GM18498 (cell line): ENCODE results near the gene SDCCAG8.
A peak's percentile ranks its signal among the peaks of the same experiment; 100 is the strongest.

ENCODE experiments used
- ATAC-seq: cut with Tn5 transposase; IDR thresholded peaks from one replicate; pipeline ENCODE4 v1.9.1; 2021; ENCODE audit warnings: mild to moderate bottlenecking, moderate library complexity; ENCODE audit not compliant: unreplicated experiment

The SDCCAG8 gene

DNA sequence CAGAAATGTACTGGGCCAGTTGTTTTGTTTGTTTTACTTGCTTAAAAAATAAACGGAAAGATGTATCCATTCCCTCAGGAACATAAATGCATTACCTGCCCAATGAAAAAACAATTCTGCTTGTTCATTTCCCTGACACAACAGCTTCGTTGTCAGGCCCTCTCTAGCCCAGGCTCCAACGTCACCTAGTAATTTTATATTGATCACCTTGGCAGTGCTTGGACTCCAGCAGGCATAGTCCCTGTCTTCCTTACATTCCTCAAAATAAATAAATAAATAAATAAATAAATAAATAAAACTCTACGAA lies 2.0 kb upstream of the SDCCAG8 start:
- ATAC-seq: no peak

DNA sequence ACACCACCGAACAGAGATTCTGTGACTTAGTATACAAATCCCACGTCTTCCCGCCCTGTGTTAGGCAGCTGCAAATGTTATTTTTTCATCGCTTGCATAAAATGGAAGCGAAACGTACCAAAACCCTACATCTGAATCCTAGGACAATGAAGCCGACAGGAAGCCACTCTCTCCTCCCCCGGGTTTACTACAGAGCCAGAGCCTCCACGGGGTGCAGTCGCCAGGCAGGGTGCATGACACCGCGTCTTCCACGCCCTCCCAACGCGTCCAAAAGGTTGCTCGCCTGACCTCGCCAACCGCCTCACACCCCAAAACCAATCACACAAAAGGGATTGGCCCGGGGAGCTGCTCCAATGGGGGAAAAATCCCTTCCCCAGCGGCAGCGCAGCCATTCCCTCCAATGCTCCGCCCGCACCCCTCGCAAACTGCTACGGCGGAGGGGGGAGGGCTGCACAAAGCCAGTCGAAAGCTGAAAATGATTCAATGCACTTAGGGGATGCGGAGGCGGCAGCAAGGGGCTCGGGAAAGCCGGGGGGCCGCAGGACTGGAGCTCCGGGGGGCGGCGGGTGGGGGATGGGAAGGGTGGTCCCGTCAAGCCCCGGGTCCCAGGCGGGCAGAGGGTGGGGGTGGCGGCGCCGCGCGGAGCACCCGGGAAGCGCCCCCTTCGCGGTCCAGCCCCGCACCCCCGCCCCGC lies 1.5 kb upstream of the SDCCAG8 start:
- ATAC-seq: peak; percentile 23

DNA sequence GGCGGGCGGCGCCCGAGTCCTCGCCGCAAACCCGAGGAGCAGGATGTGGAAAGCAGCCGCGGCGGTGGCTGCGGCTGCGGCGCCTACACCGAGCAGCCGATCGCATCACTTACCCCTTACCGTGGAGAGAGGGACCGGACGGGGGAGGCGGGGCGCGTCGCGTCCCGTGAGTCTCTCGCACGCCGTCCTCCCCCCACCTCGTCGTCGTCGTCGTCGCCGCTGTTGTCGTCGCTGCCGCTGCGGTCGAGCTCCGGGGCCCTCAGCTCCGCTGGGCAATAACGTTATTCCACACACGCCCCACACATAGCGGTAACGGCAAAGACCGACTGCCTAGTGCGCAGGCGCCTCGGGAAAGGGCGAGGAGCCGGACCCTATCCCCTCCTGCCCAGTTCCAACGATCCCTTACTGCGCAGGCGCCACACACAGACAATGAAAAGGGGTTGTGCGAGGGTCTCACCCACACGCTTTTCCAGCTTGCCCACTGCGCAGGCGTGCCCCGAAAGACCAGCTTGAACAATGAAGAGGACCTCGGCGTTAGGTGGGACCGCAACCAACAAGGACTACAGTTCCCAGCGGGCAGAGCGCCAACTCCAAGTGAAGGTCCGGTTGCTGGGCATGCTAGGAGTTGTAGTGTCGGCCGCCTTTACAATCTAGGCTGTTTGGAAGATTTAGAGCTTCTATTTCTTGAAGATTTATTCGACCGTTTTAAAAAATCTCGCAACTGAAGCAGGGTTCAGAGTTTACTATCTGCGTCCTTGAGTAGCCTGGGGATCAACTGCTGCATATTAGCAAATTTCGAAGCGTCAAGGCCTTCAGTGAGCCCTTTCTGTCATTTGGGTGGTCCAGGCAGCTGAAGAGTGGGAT lies 682 bp upstream of the SDCCAG8 start, which contains the start of gene CEP170:
Gene CEP170 (minus strand): TSS at position 355 of the 864 bp plus-strand sequence. CDS start 30,001 bp downstream, outside the sequence.
- ATAC-seq: peak; percentile 55

DNA sequence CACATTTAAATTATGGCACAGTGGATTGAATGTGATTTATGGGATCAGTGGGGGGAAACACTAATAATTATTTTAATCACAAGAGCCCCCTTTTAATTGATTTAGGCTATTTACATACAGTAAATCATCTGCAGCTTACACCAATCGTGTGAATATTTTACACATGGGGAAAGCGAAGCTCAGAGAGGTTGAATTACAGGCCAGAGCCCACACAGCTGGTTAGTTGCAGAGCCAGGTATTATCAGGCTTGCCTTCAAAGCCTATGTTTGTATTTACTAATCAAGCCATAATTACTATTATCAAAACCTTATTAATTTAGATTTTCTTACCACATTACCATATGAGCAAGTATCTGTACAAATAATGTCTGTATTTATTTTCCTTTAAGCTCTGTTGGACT lies 749 bp downstream of the SDCCAG8 start:
- no peak for ATAC-seq

DNA sequence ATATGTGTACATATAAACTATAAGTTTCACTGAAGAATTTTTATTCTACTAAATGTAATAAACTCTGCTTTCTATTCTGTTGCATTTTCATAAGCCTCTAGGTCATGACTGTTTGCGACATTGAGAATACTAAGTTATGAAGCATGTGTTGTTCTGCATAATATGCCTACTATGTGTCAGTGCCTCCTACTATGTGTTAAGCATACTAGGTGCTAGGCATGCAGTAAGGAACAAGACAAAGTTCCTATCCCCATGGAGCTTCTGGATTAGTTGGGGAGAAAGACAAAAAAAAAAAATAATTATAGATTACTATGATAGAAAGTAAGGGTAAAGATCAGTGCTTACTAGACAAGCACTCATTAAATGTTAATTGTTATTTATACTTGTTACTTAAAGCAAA lies 1.3 kb downstream of the SDCCAG8 start:
- no peak for ATAC-seq

DNA sequence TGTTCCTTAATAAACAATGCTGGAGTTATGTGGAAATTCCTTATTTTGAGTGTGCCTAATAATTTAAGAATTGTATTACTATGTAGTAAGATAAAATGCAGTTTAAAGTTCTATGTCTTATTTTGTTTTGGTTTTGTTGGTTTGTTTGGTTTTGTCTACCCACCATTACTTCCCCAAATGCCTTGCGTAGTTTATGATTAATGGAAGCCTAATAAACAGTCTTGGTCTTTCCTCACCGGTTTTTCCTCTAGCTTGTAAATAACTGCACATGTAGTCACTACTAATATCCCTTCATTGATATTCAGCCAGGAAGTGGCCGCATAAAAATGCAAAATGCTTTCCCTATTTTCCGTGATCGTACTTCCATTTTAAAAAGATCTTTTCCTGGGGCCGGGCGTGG lies 2.9 kb downstream of the SDCCAG8 start:
- ATAC-seq: no peak

DNA sequence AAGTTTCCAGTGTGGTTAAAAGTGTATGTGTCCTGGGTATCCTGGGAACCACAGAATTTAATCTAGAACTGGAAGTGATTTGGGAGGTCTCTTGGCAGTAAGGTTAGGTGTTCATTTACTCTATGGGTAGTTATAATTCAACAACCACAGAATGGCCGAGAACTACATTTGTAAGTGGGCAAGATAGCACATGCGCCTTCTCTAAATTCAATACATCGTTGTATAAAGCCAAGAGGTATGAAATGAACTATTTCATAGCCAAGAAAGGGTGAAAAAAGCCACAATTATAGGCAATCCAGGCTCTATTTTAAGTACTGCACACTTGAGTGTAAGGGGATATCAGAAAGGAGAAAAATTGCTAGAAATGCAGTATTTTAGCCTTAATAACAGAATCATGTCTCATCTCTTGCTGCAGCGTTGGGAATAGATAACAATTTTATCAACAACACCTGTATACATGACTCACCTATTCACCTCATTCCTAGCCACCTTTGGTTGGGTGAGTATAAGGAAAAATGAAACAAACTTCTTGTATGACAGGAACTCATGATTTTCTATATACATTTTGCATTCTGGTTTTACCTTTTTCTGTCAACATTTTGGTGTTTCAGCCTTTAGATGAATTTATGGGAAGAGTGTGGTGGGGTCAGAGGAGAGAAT lies 4.5 kb downstream of the SDCCAG8 start:
- no peak for ATAC-seq

DNA sequence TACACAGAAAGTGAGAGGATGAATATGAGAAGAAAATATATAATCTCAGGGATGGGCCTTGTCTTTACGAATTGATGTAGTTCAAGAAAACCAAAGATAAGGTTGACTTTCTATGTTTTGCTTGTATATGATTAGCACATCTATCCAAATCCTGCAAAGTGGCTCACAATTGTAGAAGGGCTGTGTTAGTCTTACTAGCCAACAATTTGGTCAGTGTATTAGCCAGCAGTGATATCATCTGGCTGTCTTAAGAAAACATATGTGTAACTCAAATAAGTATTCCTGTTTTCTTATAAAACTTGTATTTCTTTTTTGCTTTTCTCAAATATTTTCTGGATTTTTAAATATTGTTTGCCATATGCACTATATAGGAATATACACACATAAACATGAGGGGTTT lies 5.5 kb downstream of the SDCCAG8 start:
- no peak for ATAC-seq

DNA sequence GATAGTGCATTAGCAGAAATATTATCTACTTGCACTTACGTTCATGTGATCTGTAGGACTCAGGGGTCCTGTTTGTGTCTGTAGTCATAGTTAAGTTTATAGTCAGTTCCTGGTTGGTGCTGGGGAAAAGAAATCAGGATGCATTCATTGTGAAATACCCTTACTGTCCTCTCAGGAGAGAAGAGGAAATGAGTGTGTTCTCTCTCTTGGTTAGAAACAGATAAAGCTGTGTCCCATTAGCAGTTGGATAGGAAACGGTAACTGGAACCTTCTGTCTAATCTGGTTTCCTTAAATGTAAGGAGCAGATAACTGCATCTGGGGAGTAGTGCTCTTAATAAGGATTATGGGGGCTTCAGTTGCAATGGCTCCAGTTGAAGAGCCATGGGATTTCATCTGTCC lies 8.9 kb downstream of the SDCCAG8 start:
- ATAC-seq: peak; percentile 43

DNA sequence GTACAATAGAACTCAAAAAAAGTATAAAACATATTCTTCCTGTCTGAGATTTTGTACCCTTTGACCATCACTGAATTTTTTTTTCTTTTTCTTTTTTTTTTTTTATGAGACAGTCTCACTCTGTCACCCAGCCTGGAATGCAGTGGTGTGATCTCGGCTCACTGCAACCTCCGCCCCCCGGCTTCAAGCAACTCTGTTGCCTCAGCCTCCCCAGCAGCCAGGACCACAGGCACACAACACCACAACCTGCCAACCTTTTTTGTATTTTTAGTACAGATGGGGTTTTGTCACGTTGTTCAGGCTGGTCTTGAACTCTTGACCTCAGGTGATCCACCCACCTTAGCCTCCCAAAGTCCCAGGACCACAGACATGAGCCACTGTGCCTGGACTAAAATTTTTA lies 10.4 kb downstream of the SDCCAG8 start:
- no peak for ATAC-seq

DNA sequence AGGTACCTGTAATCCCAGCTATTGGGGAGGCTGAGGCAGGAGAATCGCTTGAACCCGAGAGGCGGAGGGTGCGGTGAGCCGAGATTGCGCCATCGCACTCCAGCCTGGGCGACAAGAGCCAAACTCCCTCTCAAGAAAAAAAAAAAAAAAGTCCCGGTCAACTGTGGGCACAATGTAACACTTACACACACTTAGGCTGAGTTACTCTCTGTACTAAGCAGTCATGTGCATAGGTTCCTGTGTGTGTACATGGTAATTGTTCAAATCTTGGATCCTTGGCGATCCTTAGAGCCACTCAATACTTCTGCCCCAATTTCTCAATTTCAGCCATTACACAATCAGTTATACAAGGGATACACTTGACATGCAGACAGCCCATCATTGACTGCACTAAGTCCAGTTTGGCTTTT lies 11.6 kb downstream of the SDCCAG8 start:
- no peak for ATAC-seq

DNA sequence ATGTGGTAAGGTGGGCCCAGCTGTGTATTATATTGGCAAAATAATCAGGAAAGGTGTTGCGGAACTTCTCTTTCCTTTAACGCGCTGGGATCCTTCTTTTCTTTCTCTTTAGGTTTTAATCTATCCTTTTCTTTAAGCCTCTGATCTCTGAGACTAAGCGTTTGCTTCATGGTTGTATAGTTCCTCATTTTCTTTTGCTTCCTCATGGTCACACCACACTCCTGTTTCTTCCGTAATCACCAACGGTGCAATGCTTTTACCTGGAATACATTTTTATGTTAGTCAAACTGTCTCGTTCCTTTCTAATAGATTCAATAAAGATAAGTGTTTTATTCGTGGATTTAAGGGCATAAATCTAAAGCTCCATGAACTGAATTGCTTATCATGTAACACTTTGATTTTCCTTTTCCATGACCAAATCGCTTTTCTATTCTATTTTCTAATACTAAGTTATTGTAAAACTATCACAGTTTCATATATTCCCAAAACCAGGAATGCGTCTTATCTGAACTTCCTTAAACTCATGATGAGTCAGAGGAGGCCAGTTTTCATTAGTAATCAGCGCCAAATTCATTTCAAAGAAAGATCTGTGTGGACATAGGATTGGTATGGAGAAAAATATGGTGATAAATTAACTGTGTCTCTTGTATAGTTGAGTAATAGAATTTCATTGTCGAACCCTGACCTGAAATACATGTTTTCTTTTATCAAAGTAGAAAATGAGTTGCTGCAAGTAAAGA lies 12.2 kb downstream of the SDCCAG8 start:
- ATAC-seq: no peak

DNA sequence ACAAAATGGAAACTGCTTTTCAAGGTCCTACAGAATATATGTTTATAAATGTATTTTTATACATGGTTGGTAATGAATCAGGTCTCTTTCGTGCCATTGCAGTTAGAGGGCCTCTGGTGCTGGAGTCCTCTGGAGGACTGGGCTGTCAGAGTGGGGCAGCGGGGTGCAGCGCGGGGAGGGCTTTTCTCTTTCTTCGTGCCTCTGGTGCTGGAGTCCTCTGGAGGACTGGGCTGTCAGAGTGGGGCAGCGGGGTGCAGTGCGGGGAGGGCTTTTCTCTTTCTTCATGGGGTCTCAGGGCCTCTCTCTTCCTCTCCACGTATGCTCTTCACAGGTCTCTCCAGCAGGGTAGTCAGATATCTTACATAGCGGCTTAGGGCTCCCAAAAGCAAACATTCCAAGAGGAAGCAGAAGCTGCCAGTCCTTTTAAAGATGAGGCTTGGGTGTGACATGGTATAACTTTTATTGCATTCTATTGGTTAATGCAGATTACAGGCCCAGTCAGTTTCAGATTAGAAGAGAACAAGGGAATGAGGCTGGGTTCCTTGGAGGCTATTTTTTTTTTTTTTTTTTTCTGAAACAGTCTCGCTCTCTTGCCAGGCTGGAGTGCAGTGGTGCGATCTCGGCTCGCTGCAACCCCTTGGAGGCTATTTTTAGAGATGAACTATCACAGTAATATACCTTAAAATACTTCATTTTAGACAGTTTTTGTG lies 13.1 kb downstream of the SDCCAG8 start:
- ATAC-seq: no peak

DNA sequence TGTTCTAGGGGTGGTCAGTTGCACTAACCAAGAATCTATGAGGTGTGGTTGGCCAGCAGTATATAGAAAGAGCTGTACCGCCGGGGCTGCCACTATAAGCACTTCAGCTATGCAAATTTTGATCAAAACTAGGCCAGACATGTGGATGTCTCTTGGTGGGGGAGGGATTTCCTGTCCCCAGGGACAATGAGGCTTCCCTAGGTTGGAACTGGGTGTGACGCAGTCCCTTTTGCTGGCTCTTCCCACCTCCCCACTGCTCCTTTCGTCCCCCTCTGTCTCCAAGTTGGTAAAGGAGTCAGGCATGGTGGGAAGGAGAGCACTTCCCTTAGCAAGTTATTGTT lies 13.6 kb downstream of the SDCCAG8 start:
- peak; percentile 70 for ATAC-seq

DNA sequence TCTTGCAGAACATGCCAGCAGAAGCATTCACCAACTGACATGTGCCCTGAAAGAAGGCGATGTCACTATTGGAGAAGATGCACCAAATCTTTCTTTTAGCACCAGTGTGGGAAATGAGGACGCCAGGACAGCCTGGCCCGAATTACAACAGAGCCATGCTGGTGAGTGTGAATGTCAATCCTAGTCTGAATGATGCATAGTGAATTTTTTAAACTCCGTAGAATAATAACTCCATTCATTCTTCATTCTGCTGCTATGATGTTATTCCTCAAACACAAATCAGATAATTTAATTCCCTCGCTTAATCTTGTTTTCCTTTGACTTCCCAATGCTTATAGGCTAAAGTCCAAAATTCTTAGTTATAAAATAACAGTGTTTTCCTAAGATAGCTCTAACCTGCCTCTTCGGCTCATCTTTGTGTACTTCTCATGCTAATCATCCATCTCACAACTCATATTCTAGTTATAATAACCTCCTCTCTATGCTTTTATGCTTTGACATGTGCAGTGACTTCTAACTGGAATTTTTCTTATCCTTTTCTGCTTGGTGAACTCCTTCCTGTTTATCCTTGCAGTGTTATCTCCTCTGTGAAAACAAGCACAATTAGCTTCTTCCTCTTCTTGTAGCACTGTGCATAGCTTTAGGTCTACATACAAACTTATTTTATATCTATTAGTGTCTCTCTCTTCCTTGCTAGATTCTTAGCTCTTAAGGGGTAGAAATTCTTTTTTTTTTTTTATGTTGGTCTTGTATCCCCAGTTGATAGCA lies 14.4 kb downstream of the SDCCAG8 start:
- no peak for ATAC-seq

DNA sequence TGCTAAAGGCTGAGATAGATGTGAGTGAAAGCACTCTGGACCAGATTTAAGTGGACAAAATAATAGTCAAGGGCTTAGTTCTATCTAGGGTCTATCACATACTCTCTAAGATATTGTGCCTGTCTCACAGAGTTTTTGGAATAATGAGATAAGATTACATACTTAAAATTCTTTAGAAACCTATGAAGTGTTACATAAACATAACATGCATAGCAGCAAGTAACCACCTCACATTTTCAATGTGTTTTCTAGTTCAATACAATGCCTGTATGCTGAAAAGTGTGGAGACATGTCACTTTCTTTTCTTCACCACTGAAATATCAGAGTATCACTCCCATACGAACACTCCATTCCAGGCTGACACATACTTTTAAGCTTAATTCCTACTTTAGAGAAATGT lies 16.2 kb downstream of the SDCCAG8 start:
- ATAC-seq: no peak

DNA sequence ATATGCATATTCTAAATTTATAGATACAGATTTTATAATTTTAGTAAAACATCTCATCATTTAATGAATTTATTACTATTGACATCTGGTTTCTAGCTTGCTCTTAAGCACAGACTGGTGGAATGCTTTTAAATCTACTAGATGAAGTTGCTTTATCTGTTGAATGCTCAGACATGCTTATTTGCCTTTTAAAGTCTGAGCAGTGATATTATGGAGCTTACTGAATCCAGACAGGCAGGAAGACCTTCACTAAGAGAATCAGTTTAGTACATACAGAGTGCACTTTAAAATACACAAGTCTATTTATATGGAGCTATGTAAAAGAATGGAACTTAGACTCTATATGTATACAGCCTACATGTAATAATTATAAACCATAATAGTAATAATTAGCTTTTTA lies 16.6 kb downstream of the SDCCAG8 start:
- ATAC-seq: no peak

DNA sequence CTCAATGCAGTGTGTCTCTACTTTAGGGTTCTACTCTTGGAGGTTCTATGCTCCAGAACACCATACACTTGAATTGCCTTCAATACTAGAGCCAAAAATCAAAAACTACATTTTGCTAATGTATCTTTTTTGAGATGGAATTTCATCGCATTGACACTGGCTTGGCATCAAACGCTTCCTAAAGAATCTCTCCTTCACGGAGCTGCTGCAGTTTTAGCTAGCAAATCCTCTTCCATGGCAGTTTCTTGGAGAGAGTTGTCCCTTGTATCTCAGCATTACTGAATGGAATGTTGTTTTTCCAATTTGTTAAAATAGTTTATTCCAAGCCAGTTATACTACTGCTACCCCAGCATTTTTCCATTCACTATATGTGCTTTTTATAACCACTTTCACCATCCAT lies 17.7 kb downstream of the SDCCAG8 start:
- ATAC-seq: no peak

DNA sequence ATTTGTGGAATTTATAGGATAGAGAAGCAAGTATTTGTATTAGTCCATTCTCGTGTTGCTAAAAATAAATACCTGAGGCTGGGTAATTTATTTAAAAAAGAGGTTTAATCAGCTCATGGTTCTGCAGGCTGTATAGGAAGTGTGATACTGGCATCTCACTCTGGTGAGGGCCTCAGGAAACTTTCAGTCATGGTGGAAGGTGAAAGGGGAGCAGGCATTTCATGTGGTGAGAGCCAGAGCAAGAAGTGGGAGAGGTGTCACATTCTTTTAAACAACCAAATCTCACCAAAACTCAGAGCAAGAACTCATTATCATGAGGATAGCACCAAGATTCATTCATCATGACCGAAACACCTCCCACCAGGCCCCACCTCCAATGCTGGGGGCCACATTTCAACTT lies 18.1 kb downstream of the SDCCAG8 start:
- ATAC-seq: no peak

DNA sequence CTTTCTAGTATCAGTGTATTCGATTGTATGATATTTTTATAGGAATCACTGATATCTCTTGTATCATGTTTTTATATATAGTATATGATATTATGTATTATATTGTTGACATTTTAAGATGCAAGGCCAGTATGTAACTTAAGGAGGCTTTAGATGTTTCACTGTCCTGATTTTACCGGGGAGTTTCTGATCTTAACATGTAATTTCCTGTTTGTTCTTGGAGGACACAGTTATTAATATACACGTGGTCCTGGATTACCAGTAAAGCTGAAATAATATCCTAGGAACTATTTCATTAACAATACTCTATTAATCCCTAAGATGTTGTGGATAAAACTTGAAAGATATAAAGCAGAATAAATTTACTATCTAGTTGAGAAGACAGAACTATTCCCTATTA lies 19.5 kb downstream of the SDCCAG8 start:
- ATAC-seq: no peak
